Activated T-helper 17 cell treated with anti-CD3 and anti-CD28 coated beads, Interleukin-2, amount 50 U/mL, for 72 hours (primary cell): ENCODE results near the gene PILRA. TPM values are rescaled to one million over a fixed set of nuclear protein-coding genes. Genes with fewer than 3 reads are reported as not detected.

Experiments
- ATAC-seq: fragments of 150-1000 bp; cut with Tn5 transposase; replicated peaks from 2 replicates; pipeline ENCODE4 v1.10.0; 2021; ENCODE audit warnings: mild to moderate bottlenecking, moderate library complexity
- H3K27ac Mint-ChIP-seq: one replicate; pipeline ENCODE4 v1.8.0; 2022; ENCODE audit warnings: mixed read lengths
- H3K27me3 Mint-ChIP-seq: one replicate; pipeline ENCODE4 v1.8.0; 2022; ENCODE audit warnings: mixed read lengths
- H3K36me3 Mint-ChIP-seq: one replicate; pipeline ENCODE4 v1.8.0; 2022; ENCODE audit warnings: low read depth, mild to moderate bottlenecking, mixed read lengths
- H3K4me1 Mint-ChIP-seq: one replicate; pipeline ENCODE4 v1.8.0; 2022; ENCODE audit warnings: mixed read lengths
- H3K4me3 Mint-ChIP-seq: one replicate; pipeline ENCODE4 v1.8.0; 2022; ENCODE audit warnings: mild to moderate bottlenecking, mixed read lengths
- H3K9me3 Mint-ChIP-seq: one replicate; pipeline ENCODE4 v1.8.0; 2022; ENCODE audit warnings: mixed read lengths
- total RNA-seq, 2 donors: library from RNA; stranded (reverse); gene quantifications; one replicate each; pipeline ENCODE4 v1.2.3, GENCODE V29; 2022

The PILRA gene
- total RNA-seq, 2 donors from 2014 or later = 2.7 to 7.0 TPM

- H3K9me3 Mint-ChIP-seq = peaks cover 4% of the 10 kb centered on the region
- peaks cover 47% of the 10 kb centered on the region for H3K36me3 Mint-ChIP-seq
- peaks cover 23% of the 10 kb centered on the region for H3K4me1 Mint-ChIP-seq
- H3K4me3 Mint-ChIP-seq = peak overlapping the region; percentile 87
- no peak for ATAC-seq
- peak overlapping the region; percentile 100 for H3K27ac Mint-ChIP-seq
- no peaks in the 10 kb centered on the region for H3K27me3 Mint-ChIP-seq
Observed at GRCh38 chr7:100427762-100428198, 54.5 kb downstream of the PILRA start.

- peaks cover 4% of the 10 kb centered on the region for H3K9me3 Mint-ChIP-seq
- H3K4me1 Mint-ChIP-seq = peaks cover 25% of the 10 kb centered on the region
- H3K36me3 Mint-ChIP-seq = peaks cover 53% of the 10 kb centered on the region
- H3K4me3 Mint-ChIP-seq = peak within 1 kb of the TSS; percentile 87
- no peaks in the 10 kb centered on the region for H3K27me3 Mint-ChIP-seq
- ATAC-seq = peak; percentile 57
- H3K27ac Mint-ChIP-seq = peak within 1 kb of the TSS; percentile 100
Observed at GRCh38 chr7:100428199-100428966, 55.1 kb downstream of the PILRA start, which contains the start of gene ZCWPW1. ZCWPW1 (minus strand) TSS chr7:100428703; CDS start chr7:100420649, 8,054 bp downstream.

- Mint-ChIP-seq H3K9me3 (peaks cover 4% of the 10 kb centered on the region), H3K4me1 (peaks cover 32% of the 10 kb centered on the region), H3K27me3 (no peaks in the 10 kb centered on the region), H3K4me3 (peak overlapping the region; percentile 87), H3K27ac (peak overlapping the region; percentile 100), H3K36me3 (peaks cover 60% of the 10 kb centered on the region)
- ATAC-seq = peak; percentile 74
Observed at GRCh38 chr7:100428967-100429636, 55.8 kb downstream of the PILRA start.

GRCh38 chr7:100429637-100430492, 56.6 kb downstream of the PILRA start, which contains the start of gene MEPCE:
MEPCE (plus strand) TSS chr7:100429831; CDS start chr7:100430019, 188 bp downstream.
- H3K27ac Mint-ChIP-seq = peak within 1 kb of the TSS; percentile 100
- peaks cover 4% of the 10 kb centered on the region for H3K9me3 Mint-ChIP-seq
- peak; percentile 35 for ATAC-seq
- peaks cover 37% of the 10 kb centered on the region for H3K4me1 Mint-ChIP-seq
- peaks cover 68% of the 10 kb centered on the region for H3K36me3 Mint-ChIP-seq
- H3K27me3 Mint-ChIP-seq = no peaks in the 10 kb centered on the region
- peak within 1 kb of the TSS; percentile 87 for H3K4me3 Mint-ChIP-seq

GRCh38 chr7:100430493-100431285, 57.4 kb downstream of the PILRA start:
- H3K9me3 Mint-ChIP-seq = peaks cover 4% of the 10 kb centered on the region
- peak overlapping the region; percentile 87 for H3K4me3 Mint-ChIP-seq
- no peaks in the 10 kb centered on the region for H3K27me3 Mint-ChIP-seq
- H3K27ac Mint-ChIP-seq = peak overlapping the region; percentile 84
- peaks cover 38% of the 10 kb centered on the region for H3K4me1 Mint-ChIP-seq
- no peak for ATAC-seq
- H3K36me3 Mint-ChIP-seq = peaks cover 76% of the 10 kb centered on the region

- Mint-ChIP-seq H3K4me3 (peak overlapping the region; percentile 87), H3K4me1 (peaks cover 38% of the 10 kb centered on the region), H3K27me3 (no peaks in the 10 kb centered on the region), H3K36me3 (peaks cover 80% of the 10 kb centered on the region), H3K27ac (peak overlapping the region; percentile 91), H3K9me3 (peaks cover 4% of the 10 kb centered on the region)
- no peak for ATAC-seq
Observed at GRCh38 chr7:100431286-100431735, 58.0 kb downstream of the PILRA start.

GRCh38 chr7:100432053-100432452, 58.8 kb downstream of the PILRA start:
- no peaks in the 10 kb centered on the region for H3K27me3 Mint-ChIP-seq
- H3K27ac Mint-ChIP-seq = peak overlapping the region; percentile 91
- H3K9me3 Mint-ChIP-seq = peaks cover 4% of the 10 kb centered on the region
- H3K4me3 Mint-ChIP-seq = peak overlapping the region; percentile 87
- ATAC-seq = no peak
- peaks cover 38% of the 10 kb centered on the region for H3K4me1 Mint-ChIP-seq
- H3K36me3 Mint-ChIP-seq = peaks cover 85% of the 10 kb centered on the region

- Mint-ChIP-seq H3K36me3 (peaks cover 85% of the 10 kb centered on the region), H3K4me1 (peaks cover 38% of the 10 kb centered on the region), H3K27ac (peak overlapping the region; percentile 91), H3K27me3 (no peaks in the 10 kb centered on the region), H3K4me3 (peak overlapping the region; percentile 87), H3K9me3 (peaks cover 4% of the 10 kb centered on the region)
- no peak for ATAC-seq
Observed at GRCh38 chr7:100432621-100433275, 59.5 kb downstream of the PILRA start.

- peak overlapping the region; percentile 87 for H3K4me3 Mint-ChIP-seq
- H3K4me1 Mint-ChIP-seq = peaks cover 38% of the 10 kb centered on the region
- peak overlapping the region; percentile 91 for H3K27ac Mint-ChIP-seq
- H3K36me3 Mint-ChIP-seq = peaks cover 81% of the 10 kb centered on the region
- peaks cover 4% of the 10 kb centered on the region for H3K9me3 Mint-ChIP-seq
- H3K27me3 Mint-ChIP-seq = no peaks in the 10 kb centered on the region
- no peak for ATAC-seq
Observed at GRCh38 chr7:100433276-100433591, 59.9 kb downstream of the PILRA start.

GRCh38 chr7:100433592-100434296, 60.5 kb downstream of the PILRA start:
- Mint-ChIP-seq H3K36me3 (peaks cover 76% of the 10 kb centered on the region), H3K27me3 (no peaks in the 10 kb centered on the region), H3K4me1 (peaks cover 38% of the 10 kb centered on the region)

GRCh38 chr7:100434297-100435144, 61.2 kb downstream of the PILRA start:
- peaks cover under 1% of the 10 kb centered on the region for H3K9me3 Mint-ChIP-seq
- no peak for ATAC-seq
- H3K4me1 Mint-ChIP-seq = peaks cover 33% of the 10 kb centered on the region
- H3K36me3 Mint-ChIP-seq = peaks cover 68% of the 10 kb centered on the region
- H3K27me3 Mint-ChIP-seq = no peaks in the 10 kb centered on the region
- H3K27ac Mint-ChIP-seq = peak overlapping the region; percentile 91
- H3K4me3 Mint-ChIP-seq = peak overlapping the region; percentile 87

More at GRCh38 chr7:100433592-100434296, 60.5 kb downstream of the PILRA start:
- ATAC-seq = no peak
- Mint-ChIP-seq H3K4me3 (peak overlapping the region; percentile 87), H3K27ac (peak overlapping the region; percentile 91), H3K9me3 (peaks cover 4% of the 10 kb centered on the region)
